Muscle of leg (tissue), 11 donors: Measurements from ENCODE around the gene TUSC7. TPM values are rescaled to one million over a fixed set of nuclear protein-coding genes. Genes with fewer than 3 reads are reported as not detected.

Source experiments
- DNase-seq: peaks from one replicate; pipeline ENCODE4 v3.0.0; 2013
- H3K27ac ChIP-seq: one replicate; pipeline ENCODE4 v1.5.1; 2013; ENCODE audit warnings: mild to moderate bottlenecking, low read length, control low read depth
- H3K27me3 ChIP-seq: one replicate; pipeline ENCODE4 v1.6.1; 2013; ENCODE audit warnings: low read length; ENCODE audit not compliant: control insufficient read depth, insufficient read depth
- H3K36me3 ChIP-seq: one replicate; pipeline ENCODE4 v1.6.1; 2013; ENCODE audit warnings: low read length; ENCODE audit not compliant: control insufficient read depth, insufficient read depth
- H3K4me1 ChIP-seq: one replicate; pipeline ENCODE4 v1.6.1; 2013; ENCODE audit warnings: low read length; ENCODE audit not compliant: control insufficient read depth, insufficient read depth
- H3K4me3 ChIP-seq: one replicate; pipeline ENCODE4 v1.5.1; 2013; ENCODE audit warnings: low read length, control low read depth
- H3K9me3 ChIP-seq: replicated peaks from 2 replicates; pipeline ENCODE4 v1.6.1; 2013; ENCODE audit warnings: low read depth, low read length; ENCODE audit not compliant: control insufficient read depth
- WGBS: methylation state at CpG from one replicate; pipeline ENCODE4 v1.1.5; 2013; ENCODE audit warnings: missing lambda C conversion rate; ENCODE audit not compliant: insufficient coverage; 5-methylcytosine and 5-hydroxymethylcytosine counted together
- polyA plus RNA-seq, 8 donors: library from polyadenylated mRNA; unstranded; fragments of 120-200 nt; gene quantifications; one replicate each; pipeline versions ENCODE4 v1.2.1 to v1.2.3, GENCODE V29; 2013; ENCODE audit warnings: inconsistent platforms in 1 of 8, low replicate concordance in 1 of 8; ENCODE audit not compliant: insufficient read length in 8 of 8, insufficient read depth in 1 of 8
- total RNA-seq: library from RNA; stranded (reverse); fragments of 120-200 nt; gene quantifications from one replicate; pipeline ENCODE4 v1.2.4, GENCODE V29; 2013

TUSC7 gene
- total and polyA plus RNA-seq, 9 donors = not detected

- DNase-seq = no peak
- WGBS = 80% methylated on average over 1 of the region's 4 CpGs
- no peaks in the 10 kb centered on the region for H3K27me3 ChIP-seq
- H3K27ac ChIP-seq = no peak overlapping the region
- no peak overlapping the region for H3K4me3 ChIP-seq
- no peaks in the 10 kb centered on the region for H3K9me3 ChIP-seq
- H3K36me3 ChIP-seq = no peaks in the 10 kb centered on the region
- no peaks in the 10 kb centered on the region for H3K4me1 ChIP-seq
These were observed 7.2 kb upstream of the TUSC7 start for GRCh38 chr3:116702334-116702733.

DNA sequence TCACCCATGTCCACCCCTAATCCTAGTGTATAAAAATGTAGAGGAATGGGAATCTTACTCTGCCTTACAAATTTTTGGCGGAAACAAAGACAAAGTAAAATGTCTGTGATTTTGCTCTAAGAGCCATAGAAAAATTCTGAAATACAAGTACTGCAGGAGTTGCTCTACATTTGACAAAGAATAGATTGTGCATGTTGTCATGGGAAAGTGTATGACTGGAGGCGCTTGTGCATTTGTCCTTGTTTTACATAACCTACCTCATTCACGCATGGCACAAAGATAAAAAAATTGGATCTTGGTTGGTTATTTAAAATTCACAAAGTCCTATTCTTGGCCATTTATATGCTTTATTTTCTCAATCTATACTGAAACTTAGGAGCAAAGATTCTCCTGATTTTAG is 2.0 kb upstream of the TUSC7 start:
- Histone ChIP-seq H3K4me3 (no peak overlapping the region), H3K27me3 (no peaks in the 10 kb centered on the region), H3K36me3 (no peaks in the 10 kb centered on the region), H3K9me3 (no peaks in the 10 kb centered on the region), H3K27ac (no peak overlapping the region), H3K4me1 (no peaks in the 10 kb centered on the region)
- no CpG with 5 or more reads among the region's 3 CpGs for WGBS
- no peak for DNase-seq

DNA sequence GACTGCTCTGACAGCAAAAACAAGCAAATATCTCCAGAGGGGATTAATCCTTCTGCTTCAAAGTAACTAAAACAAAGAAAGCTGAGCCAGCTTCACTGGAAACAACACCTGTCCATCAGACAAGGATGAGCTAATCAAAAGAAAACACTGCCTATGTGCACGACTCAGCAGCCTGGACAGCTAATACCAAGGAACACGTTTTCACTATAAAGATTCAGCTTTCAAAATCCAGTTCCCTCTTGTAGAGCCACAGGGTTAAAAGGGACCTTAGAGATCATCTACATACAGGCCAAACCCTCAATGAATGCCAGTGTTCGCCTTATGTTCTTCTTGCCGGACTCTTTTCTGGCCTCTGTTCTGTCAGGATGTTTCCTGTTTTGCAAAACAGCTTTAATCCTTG is 6.9 kb downstream of the TUSC7 start:
- H3K9me3 ChIP-seq = no peaks in the 10 kb centered on the region
- H3K27ac ChIP-seq = no peak overlapping the region
- H3K4me3 ChIP-seq = no peak overlapping the region
- WGBS = 38% methylated on average over 2 of the region's 4 CpGs
- H3K36me3 ChIP-seq = no peaks in the 10 kb centered on the region
- H3K4me1 ChIP-seq = no peaks in the 10 kb centered on the region
- DNase-seq = no peak
- no peaks in the 10 kb centered on the region for H3K27me3 ChIP-seq

- Histone ChIP-seq H3K4me1 (no peaks in the 10 kb centered on the region), H3K4me3 (no peak overlapping the region), H3K27me3 (no peaks in the 10 kb centered on the region), H3K36me3 (no peaks in the 10 kb centered on the region), H3K9me3 (no peaks in the 10 kb centered on the region), H3K27ac (no peak overlapping the region)
- DNase-seq = no peak
- no CpG with 5 or more reads among the region's 1 CpG for WGBS
These were observed 8.0 kb downstream of the TUSC7 start for GRCh38 chr3:116717566-116717965.

DNA sequence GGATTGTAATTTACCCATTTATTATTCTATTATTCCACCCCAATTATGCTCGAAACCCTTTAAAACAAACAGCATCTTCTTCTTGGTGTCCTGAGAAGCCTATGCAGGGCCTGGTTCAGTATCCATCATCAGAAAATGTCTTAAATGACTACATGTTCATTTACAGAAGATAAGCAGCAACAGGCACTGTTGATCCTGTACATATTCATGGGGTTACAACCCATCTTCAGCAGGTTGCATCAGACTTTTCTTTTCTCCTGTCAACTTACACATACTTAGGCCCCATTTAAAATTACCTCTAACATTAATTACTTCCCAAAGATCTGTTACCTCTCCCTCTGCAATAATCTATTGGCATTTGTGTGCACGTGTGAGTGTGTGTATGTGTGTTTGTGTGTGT is 18.9 kb downstream of the TUSC7 start:
- Histone ChIP-seq H3K4me1 (no peaks in the 10 kb centered on the region), H3K36me3 (no peaks in the 10 kb centered on the region), H3K4me3 (no peak overlapping the region), H3K27ac (no peak overlapping the region), H3K27me3 (no peaks in the 10 kb centered on the region), H3K9me3 (no peaks in the 10 kb centered on the region)
- DNase-seq = no peak
- 100% methylated on average over 1 of the region's 2 CpGs for WGBS

GRCh38 chr3:116734243-116734642 is 24.7 kb downstream of the TUSC7 start:
- WGBS = no CpG with 5 or more reads among the region's 2 CpGs
- no peaks in the 10 kb centered on the region for H3K36me3 ChIP-seq
- H3K4me3 ChIP-seq = no peak overlapping the region
- no peaks in the 10 kb centered on the region for H3K27me3 ChIP-seq
- H3K9me3 ChIP-seq = no peaks in the 10 kb centered on the region
- no peak overlapping the region for H3K27ac ChIP-seq
- H3K4me1 ChIP-seq = no peaks in the 10 kb centered on the region
- no peak for DNase-seq

DNA sequence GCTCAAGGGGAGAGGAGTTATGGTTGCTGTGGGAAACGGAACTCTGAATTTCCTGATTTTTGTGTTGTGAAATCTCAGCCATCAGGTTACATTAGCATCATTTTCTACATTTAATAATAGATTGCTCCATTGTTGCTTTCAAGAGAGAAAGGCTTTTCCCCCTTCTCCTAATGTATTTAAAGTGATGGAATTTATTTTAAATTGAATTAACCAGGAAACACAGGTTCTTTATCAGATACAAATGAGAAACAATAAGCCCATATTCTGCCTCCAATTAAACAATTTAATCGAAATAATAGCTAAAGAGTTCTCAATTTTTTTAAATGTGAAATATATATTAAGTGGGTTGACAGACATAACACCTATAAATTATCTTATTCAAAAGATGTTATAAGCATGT is 30.1 kb downstream of the TUSC7 start:
- Histone ChIP-seq H3K27ac (no peak overlapping the region), H3K27me3 (no peaks in the 10 kb centered on the region), H3K4me1 (no peaks in the 10 kb centered on the region), H3K36me3 (no peaks in the 10 kb centered on the region), H3K9me3 (no peaks in the 10 kb centered on the region), H3K4me3 (no peak overlapping the region)
- no CpG with 5 or more reads among the region's 2 CpGs for WGBS
- DNase-seq = no peak

GRCh38 chr3:116740293-116740692 is 30.7 kb downstream of the TUSC7 start:
- DNase-seq = no peak
- WGBS = no CpG with 5 or more reads among the region's 2 CpGs
- Histone ChIP-seq H3K4me3 (no peak overlapping the region), H3K9me3 (no peaks in the 10 kb centered on the region), H3K36me3 (no peaks in the 10 kb centered on the region), H3K27me3 (no peaks in the 10 kb centered on the region), H3K27ac (no peak overlapping the region), H3K4me1 (no peaks in the 10 kb centered on the region)

DNA sequence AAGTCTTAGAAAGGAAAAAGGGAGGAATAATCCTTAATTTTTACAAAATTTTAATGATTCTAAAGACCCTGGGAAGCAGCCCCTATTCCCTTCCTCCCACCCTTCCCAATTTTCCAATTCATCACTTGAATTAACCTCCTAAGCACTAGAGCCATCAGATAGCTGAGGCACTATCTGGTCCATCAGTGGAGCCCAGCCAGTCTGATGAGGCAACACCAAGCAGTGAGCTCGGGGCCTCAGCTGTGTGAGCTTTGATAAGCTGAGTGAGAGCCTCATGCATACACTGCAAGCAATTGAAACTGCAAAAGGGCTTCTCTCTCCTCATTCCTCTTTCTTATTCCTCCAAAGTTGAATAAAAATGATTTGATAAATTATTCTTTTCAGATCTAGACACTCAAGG is 31.9 kb downstream of the TUSC7 start:
- Histone ChIP-seq H3K27me3 (no peaks in the 10 kb centered on the region), H3K4me1 (no peaks in the 10 kb centered on the region), H3K4me3 (no peak overlapping the region), H3K27ac (no peak overlapping the region), H3K36me3 (no peaks in the 10 kb centered on the region), H3K9me3 (no peaks in the 10 kb centered on the region)
- 33% methylated on average over 1 of the region's 1 CpG for WGBS
- no peak for DNase-seq

DNA sequence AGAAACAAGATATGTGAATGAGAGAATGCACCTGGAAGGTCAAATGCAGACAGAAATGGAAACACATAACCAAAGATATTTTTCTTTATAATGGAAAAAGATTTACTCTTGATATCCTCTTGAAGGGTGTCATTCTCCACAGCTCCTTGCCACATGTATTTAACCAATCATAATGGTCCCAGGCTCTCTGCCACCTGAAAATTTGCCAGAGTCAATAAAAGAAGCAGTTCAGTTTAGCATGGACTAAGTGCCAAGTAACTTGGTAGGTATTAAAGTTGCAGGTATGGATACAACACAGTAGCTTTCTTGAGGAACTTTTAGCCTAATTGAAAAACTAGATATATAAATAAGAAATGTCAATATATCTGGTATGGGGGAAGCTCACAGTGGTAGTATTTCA is 33.5 kb downstream of the TUSC7 start:
- DNase-seq = no peak
- H3K27me3 ChIP-seq = no peaks in the 10 kb centered on the region
- H3K9me3 ChIP-seq = no peaks in the 10 kb centered on the region
- H3K27ac ChIP-seq = no peak overlapping the region
- no peak overlapping the region for H3K4me3 ChIP-seq
- no peaks in the 10 kb centered on the region for H3K36me3 ChIP-seq
- H3K4me1 ChIP-seq = no peaks in the 10 kb centered on the region

DNA sequence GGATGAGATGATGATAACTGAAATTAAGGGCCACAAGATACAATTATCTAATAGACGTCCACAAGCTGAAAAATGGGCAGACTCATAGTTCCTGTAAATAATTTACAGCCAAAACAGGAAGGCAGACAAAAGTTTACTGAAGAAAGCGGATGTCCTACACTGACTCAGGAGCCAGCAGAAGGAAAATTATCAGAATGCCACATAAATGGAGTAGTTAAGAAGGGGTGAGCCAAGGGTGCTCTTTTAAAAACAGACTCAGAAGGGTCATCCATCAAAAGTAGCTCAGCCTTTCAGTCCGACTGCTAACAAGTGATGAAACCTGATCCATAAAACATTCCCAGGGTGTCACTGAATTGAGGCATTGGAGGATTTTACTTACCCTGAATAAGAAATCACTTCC is 39.8 kb downstream of the TUSC7 start:
- Histone ChIP-seq H3K9me3 (no peaks in the 10 kb centered on the region), H3K27ac (no peak overlapping the region), H3K36me3 (no peaks in the 10 kb centered on the region), H3K4me3 (no peak overlapping the region), H3K27me3 (no peaks in the 10 kb centered on the region), H3K4me1 (no peaks in the 10 kb centered on the region)
- 0% methylated on average over 2 of the region's 3 CpGs for WGBS
- peak; percentile 4 for DNase-seq
